GM12875 (cell line): ENCODE data around the gene MAST4.

Source experiments
- H3K4me3 ChIP-seq: one replicate; pipeline ENCODE4 v1.5.1; 2011; ENCODE audit warnings: low read depth, low read length, control low read depth
- CTCF ChIP-seq: IDR thresholded peaks from 2 replicates; pipeline ENCODE4 v1.5.1; 2011; ENCODE audit warnings: low read depth, mild to moderate bottlenecking, control low read depth, inconsistent platforms, low read length, moderate library complexity, borderline replicate concordance; ENCODE audit not compliant: insufficient read depth

Gene MAST4

DNA sequence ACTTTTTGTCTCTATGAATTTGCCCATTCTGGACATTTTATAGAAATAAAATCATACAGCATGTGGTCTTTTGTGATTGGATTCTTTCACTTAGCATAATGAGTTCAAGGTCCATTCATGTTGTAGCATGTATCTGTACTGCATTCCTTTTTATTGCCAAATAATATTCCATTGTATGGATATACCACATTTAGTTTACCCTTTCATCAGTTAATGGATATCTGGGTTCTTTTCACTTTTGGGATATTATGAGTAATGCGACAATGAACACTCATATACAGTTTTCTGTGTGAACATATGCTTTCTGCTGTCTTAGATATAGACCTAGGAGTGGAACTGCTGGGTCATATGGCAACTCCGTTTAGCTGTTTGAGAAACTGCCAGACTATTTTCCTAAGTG lies 41.3 kb upstream of the MAST4 start:
- H3K4me3 ChIP-seq, result no peak overlapping the region
- no peak for TF ChIP-seq CTCF

GRCh38 chr5:66558560-66558959 lies 37.6 kb upstream of the MAST4 start:
- H3K4me3 ChIP-seq, result no peak overlapping the region
- no peak for TF ChIP-seq CTCF

- TF ChIP-seq CTCF, result no peak
- H3K4me3 ChIP-seq, result no peak overlapping the region
Observed at GRCh38 chr5:66560371-66560770, 35.8 kb upstream of the MAST4 start.

DNA sequence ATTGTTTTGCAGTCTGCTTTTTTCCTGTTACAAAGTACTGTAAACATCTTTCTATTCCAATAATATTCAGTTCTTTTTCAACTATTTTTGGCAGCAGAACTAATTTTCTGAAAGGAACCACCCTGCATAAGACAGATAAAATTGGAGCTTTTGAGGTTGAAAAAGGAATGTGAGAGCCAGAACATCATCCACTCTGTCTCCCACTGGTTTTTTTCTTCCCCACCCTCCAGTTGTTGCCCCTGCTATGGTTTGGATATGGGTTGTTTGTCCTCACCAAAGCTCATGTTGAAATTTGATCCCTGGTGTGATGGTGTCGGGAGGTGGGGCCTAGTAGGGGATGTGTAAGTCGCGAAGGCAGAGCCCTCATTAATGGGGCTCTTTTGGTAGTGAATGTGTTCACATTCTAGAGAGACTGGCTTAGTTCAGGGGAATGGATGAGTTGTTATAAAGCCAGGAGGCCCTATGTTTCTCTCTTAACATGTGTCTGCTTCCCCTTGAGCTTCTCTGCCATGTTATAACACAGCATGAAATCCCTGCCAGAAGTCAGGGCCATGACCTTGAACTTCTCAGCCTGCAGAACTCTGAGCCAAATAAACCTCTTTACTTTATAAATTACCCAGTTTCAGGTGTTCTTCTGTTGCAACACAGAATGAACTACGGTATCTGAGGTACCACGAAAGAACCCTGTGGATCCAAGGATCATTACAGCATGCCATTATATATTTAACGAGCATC lies 34.8 kb upstream of the MAST4 start:
- H3K4me3 ChIP-seq, result no peak overlapping the region
- no peak for TF ChIP-seq CTCF

DNA sequence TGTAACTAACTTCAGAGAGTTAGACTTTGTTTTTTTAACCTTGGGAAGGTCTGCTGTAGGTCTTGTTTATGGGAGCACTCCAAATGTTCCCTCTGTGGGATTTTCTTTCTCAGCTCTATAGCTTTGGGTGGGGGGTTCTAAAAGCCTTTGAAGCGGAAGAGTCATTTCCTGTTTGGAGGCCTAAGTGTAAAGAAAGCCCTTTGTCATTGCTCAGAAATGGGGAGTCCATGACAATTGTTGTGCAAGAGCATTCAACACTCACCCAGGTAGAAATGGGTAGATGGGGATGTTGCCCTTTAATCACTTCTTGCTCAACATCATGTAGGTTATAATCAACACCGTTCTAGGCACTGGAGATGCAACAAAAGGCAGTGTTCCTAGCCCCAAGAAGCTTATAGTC lies 30.3 kb upstream of the MAST4 start:
- TF ChIP-seq CTCF, result no peak
- no peak overlapping the region for H3K4me3 ChIP-seq

GRCh38 chr5:66567474-66567873 lies 28.7 kb upstream of the MAST4 start:
- no peak overlapping the region for H3K4me3 ChIP-seq
- no peak for TF ChIP-seq CTCF

GRCh38 chr5:66570201-66570600 lies 26.0 kb upstream of the MAST4 start:
- H3K4me3 ChIP-seq, result no peak overlapping the region
- no peak for TF ChIP-seq CTCF
